Liver (tissue), 3 donors: ENCODE data around the gene GRAMD2A.

Source experiments
- EGR1 ChIP-seq, 2 donors: IDR thresholded peaks; 2 replicates each; pipeline ENCODE4 v1.6.1; 2016 to 2018; ENCODE audit warnings: antibody characterized with exemption in 2 of 2, low read depth in 2 of 2
- GABPA ChIP-seq, 2 donors: IDR thresholded peaks in 1 of 2; conservative IDR thresholded peaks in 1 of 2; 2 replicates each; pipeline ENCODE4 v1.6.1; 2016; ENCODE audit warnings: antibody characterized with exemption in 2 of 2, mild to moderate bottlenecking in 1 of 2, moderate library complexity in 1 of 2
- HNF4G ChIP-seq: IDR thresholded peaks from 2 replicates; pipeline ENCODE4 v1.6.1; 2016; ENCODE audit warnings: antibody characterized with exemption
- JUND ChIP-seq, 2 donors: IDR thresholded peaks; 2 replicates each; pipeline ENCODE4 v1.6.1; 2016; ENCODE audit warnings: antibody characterized with exemption in 2 of 2
- NR2F2 ChIP-seq: IDR thresholded peaks from 2 replicates; pipeline ENCODE4 v1.6.1; 2016; ENCODE audit warnings: antibody characterized with exemption
- RAD21 ChIP-seq, 2 donors: IDR thresholded peaks; 2 replicates each; pipeline ENCODE4 v1.6.1; 2016; ENCODE audit warnings: antibody characterized with exemption in 2 of 2, mild to moderate bottlenecking in 2 of 2
- TAF1 ChIP-seq: conservative IDR thresholded peaks from 2 replicates; pipeline ENCODE4 v1.6.1; 2016; ENCODE audit warnings: antibody characterized with exemption, mild to moderate bottlenecking
- YY1 ChIP-seq: IDR thresholded peaks from 2 replicates; pipeline ENCODE4 v1.6.1; 2016; ENCODE audit warnings: antibody characterized with exemption, mild to moderate bottlenecking
- TF ChIP-seq, protein P1 (sequence below): IDR thresholded peaks from 2 replicates; pipeline ENCODE4 v1.6.1; 2016; ENCODE audit warnings: antibody characterized with exemption, mild to moderate bottlenecking
- TF ChIP-seq, protein P2 (sequence below): fragments of 150-350 bp; IDR thresholded peaks from 2 replicates; pipeline ENCODE4 v1.5.1; 2017; ENCODE audit warnings: improper control_type of control experiment, low read depth, low read length; ENCODE audit not compliant: missing input control
- TF ChIP-seq, protein P3 (sequence below): IDR thresholded peaks from 2 replicates; pipeline ENCODE4 v1.6.1; 2016; ENCODE audit warnings: antibody characterized with exemption
- TF ChIP-seq, protein P4 (sequence below): IDR thresholded peaks from 2 replicates; pipeline ENCODE4 v1.6.1; 2016; ENCODE audit warnings: antibody characterized with exemption
- donor health status: healthy.
- donor health status: healthy.

DNA sequence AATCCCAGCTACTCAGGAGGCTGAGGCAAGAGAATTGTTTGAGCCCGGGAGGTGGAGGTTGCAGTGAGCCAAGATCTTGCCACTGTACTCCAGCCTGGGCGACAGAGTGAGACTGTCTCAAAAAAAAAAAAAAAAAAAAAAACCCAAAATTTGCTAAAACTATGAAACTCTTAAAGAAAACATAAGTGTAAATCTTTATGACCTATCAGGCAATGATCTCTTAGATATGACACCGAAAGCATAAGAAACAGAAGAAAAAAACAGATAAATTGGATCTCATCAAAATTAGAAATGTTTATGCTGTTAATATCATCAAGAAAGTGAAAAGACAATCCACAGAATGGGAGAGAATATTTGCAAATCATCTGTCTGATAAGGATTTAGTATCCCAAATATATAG is 15.3 kb downstream of the GRAMD2A start:
- TF ChIP-seq, protein P1, sequence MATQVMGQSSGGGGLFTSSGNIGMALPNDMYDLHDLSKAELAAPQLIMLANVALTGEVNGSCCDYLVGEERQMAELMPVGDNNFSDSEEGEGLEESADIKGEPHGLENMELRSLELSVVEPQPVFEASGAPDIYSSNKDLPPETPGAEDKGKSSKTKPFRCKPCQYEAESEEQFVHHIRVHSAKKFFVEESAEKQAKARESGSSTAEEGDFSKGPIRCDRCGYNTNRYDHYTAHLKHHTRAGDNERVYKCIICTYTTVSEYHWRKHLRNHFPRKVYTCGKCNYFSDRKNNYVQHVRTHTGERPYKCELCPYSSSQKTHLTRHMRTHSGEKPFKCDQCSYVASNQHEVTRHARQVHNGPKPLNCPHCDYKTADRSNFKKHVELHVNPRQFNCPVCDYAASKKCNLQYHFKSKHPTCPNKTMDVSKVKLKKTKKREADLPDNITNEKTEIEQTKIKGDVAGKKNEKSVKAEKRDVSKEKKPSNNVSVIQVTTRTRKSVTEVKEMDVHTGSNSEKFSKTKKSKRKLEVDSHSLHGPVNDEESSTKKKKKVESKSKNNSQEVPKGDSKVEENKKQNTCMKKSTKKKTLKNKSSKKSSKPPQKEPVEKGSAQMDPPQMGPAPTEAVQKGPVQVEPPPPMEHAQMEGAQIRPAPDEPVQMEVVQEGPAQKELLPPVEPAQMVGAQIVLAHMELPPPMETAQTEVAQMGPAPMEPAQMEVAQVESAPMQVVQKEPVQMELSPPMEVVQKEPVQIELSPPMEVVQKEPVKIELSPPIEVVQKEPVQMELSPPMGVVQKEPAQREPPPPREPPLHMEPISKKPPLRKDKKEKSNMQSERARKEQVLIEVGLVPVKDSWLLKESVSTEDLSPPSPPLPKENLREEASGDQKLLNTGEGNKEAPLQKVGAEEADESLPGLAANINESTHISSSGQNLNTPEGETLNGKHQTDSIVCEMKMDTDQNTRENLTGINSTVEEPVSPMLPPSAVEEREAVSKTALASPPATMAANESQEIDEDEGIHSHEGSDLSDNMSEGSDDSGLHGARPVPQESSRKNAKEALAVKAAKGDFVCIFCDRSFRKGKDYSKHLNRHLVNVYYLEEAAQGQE = no peak
- TF ChIP-seq, protein P2, sequence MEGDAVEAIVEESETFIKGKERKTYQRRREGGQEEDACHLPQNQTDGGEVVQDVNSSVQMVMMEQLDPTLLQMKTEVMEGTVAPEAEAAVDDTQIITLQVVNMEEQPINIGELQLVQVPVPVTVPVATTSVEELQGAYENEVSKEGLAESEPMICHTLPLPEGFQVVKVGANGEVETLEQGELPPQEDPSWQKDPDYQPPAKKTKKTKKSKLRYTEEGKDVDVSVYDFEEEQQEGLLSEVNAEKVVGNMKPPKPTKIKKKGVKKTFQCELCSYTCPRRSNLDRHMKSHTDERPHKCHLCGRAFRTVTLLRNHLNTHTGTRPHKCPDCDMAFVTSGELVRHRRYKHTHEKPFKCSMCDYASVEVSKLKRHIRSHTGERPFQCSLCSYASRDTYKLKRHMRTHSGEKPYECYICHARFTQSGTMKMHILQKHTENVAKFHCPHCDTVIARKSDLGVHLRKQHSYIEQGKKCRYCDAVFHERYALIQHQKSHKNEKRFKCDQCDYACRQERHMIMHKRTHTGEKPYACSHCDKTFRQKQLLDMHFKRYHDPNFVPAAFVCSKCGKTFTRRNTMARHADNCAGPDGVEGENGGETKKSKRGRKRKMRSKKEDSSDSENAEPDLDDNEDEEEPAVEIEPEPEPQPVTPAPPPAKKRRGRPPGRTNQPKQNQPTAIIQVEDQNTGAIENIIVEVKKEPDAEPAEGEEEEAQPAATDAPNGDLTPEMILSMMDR = no peak
- TF ChIP-seq TAF1 = no peak
- no peak for TF ChIP-seq YY1
- no peak for TF ChIP-seq RAD21 (IDR thresholded peaks at IDR 0.05)
- TF ChIP-seq, protein P3, sequence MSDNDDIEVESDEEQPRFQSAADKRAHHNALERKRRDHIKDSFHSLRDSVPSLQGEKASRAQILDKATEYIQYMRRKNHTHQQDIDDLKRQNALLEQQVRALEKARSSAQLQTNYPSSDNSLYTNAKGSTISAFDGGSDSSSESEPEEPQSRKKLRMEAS = no peak
- TF ChIP-seq EGR1 (IDR thresholded peaks at IDR 0.05; ENCODE audit: low read depth in 2 of 2) = no peak
- TF ChIP-seq, protein P4, sequence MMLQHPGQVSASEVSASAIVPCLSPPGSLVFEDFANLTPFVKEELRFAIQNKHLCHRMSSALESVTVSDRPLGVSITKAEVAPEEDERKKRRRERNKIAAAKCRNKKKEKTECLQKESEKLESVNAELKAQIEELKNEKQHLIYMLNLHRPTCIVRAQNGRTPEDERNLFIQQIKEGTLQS = no peak
- no peak for TF ChIP-seq GABPA (IDR thresholded peaks at IDR 0.05 in 1 of 2, conservative IDR thresholded peaks at IDR 0.05 in 1 of 2)
- TF ChIP-seq NR2F2 = no peak
- TF ChIP-seq JUND (IDR thresholded peaks at IDR 0.05) = no peak
- TF ChIP-seq HNF4G = no peak
